VCaP (cell line): ENCODE results near the gene CEP70.
"Not testable (repeated sequence)": the region's sequence is repeated elsewhere in the genome, so short reads cannot be mapped to it uniquely, and the experiment has no call there.

Experiments
- H3K27ac ChIP-seq: fragments of 450-650 bp; 2 replicates; pipeline ENCODE4 v1.5.1; 2017
- TF ChIP-seq, protein P1 (sequence below): fragments of 450-650 bp; conservative IDR thresholded peaks from 2 replicates; pipeline ENCODE4 v1.5.1; 2017; ENCODE audit warnings: mild to moderate bottlenecking, moderate library complexity

The CEP70 gene

DNA sequence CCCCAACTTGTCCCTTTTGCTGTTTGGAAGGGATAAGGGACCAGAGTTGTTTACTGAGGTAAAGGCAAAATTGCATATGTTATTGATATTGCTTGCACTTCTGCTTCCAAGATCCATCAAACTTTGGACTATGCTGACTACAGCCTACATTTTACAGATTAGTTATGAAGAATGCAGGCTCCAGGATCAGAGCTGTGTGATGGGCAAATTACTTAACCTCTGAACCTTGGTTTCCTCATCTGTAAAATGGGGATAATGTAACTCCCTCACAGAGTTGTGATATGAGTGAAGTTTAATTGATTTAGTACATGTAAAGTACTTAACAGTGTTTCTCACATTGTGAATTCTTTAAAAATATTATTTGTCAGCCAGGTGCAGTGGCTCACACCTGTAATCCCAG lies 30.5 kb upstream of the CEP70 start:
- TF ChIP-seq, protein P1, sequence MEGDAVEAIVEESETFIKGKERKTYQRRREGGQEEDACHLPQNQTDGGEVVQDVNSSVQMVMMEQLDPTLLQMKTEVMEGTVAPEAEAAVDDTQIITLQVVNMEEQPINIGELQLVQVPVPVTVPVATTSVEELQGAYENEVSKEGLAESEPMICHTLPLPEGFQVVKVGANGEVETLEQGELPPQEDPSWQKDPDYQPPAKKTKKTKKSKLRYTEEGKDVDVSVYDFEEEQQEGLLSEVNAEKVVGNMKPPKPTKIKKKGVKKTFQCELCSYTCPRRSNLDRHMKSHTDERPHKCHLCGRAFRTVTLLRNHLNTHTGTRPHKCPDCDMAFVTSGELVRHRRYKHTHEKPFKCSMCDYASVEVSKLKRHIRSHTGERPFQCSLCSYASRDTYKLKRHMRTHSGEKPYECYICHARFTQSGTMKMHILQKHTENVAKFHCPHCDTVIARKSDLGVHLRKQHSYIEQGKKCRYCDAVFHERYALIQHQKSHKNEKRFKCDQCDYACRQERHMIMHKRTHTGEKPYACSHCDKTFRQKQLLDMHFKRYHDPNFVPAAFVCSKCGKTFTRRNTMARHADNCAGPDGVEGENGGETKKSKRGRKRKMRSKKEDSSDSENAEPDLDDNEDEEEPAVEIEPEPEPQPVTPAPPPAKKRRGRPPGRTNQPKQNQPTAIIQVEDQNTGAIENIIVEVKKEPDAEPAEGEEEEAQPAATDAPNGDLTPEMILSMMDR = no peak

DNA sequence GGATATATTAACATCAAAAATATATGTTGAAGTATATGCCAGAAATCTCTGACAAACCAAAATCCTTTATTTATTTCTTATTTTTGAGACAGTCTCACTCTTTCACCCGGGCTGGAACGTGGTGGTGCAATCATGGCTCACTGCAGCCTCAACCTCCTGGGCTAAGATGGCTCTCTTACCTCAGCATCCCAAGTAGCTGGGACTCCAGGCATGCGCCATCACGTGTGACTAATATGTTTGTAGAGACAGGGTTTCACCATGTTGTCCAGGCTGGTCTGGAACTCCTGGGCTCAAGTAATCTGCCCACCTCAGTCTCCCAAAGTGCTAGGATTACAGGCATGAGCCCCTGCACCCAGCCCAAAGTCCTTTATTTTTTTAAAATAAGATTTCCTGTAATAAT lies 26.4 kb upstream of the CEP70 start:
- no peak overlapping the region for H3K27ac ChIP-seq
- TF ChIP-seq, protein P1 = no peak

More for the DNA sequence above, 30.5 kb upstream of the CEP70 start:
- no peak overlapping the region for H3K27ac ChIP-seq

GRCh38 chr3:138615462-138615861 lies 21.4 kb upstream of the CEP70 start:
- TF ChIP-seq, protein P1 = no peak
- H3K27ac ChIP-seq = no peak overlapping the region

- peak overlapping the region; percentile 98 for H3K27ac ChIP-seq
Measured at GRCh38 chr3:138609898-138610266, 15.8 kb upstream of the CEP70 start.

DNA sequence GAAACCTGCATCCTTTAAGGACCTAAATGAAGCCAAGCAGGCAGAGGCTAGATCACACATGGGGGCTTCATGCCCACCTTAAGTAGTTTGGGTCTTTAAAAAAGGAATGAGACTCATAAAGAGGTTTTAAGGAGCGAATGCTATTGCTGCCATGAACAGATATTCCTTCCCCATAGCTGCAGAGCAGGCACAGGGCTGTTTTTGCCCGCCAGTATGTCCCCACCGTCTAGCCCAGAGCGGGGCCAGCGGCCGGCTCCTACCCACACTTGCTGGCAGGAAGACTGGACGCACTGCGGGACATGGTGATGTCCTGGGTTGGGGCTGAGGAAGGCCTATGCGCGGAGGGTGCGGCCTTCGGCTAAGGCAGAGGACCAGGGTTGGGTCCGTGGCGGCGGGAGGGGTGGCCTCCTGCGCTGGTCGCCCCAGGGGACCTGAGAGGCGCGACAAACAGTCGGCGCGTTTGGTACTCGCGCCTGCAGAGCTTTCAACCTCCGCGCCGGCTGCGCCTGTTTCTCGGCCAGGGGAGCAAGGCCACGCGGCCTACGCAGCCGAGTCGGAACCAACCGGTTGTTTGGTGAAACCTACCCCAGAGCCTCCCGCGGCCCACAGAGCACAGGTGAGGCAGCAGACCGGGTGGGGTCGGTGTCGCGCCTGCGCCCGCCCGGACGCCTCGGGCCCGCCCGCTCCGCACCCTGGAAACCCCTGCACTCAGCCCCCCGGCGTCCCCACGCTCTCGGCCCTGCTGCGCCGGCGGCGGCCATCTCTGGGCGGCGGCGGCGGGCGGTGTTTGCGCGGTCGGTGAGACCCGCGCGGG lies 14.5 kb upstream of the CEP70 start, which contains the start of gene FAIM:
Gene FAIM (plus strand): TSS at position 450 of the 814 bp plus-strand sequence. CDS start 10,956 bp downstream, outside the sequence.
- TF ChIP-seq, protein P1 = no peak
- H3K27ac ChIP-seq = peak within 1 kb of the TSS; percentile 98

More at GRCh38 chr3:138609898-138610266, 15.8 kb upstream of the CEP70 start:
- TF ChIP-seq, protein P1 = no peak

GRCh38 chr3:138604106-138604595 lies 10.1 kb upstream of the CEP70 start:
- not testable (repeated sequence) for H3K27ac ChIP-seq

DNA sequence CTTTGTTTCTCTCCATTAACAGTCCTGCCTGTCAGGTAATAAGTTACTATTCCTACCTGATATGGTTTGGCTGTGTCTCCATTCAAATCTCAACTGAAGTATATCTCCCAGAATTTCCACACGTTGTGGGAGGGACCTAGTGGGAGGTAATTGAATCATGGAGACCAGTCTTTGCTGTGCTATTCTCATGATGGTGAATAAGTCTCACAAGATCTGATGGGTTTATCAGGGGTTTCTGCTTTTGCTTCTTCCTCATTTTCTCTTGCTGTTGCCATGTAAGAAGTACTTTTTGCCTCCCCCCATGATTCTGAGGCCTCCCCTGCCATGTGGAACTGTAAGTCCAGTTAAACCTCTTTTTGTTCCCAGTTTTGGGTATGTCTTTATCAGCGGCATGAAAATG lies 7.6 kb upstream of the CEP70 start:
- H3K27ac ChIP-seq = not testable (repeated sequence)

DNA sequence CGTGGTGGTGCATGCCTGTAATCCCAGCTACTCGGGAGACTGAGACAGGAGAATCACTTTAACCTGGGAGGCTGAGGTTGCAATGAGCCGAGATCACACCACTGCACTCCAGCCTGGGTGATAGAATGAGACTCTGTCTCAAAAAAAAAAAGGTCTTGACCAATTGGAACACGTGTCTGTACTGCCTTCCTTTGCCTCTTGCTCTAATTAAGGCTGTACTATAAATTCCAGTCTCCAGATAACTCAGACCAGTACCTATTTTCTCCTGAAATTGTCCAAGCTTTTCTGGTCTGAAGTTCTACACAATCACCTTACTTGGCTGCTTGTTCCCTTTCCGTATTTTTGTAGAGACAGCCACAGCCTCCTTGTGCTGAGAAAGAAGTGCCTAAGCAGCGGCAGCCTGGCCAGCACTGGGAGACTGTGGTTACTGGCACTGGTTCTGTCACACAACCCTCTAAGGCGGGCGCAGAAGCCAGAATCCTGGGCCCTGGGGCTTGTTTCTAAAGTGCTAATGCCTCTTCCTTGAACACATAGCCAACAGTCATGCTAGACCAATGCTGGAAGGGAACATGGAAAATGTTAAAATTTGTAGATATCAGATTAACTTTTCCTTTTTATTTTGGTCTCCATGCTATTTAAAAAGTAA lies 6.2 kb upstream of the CEP70 start:
- H3K27ac ChIP-seq = no peak overlapping the region
- TF ChIP-seq, protein P1 = no peak
